K562 (cell line): ENCODE measurements around the gene OR2AJ1. TPM values are rescaled to one million over a fixed set of nuclear protein-coding genes. Genes with fewer than 3 reads are reported as not detected.

Experiments
- HSF4 ChIP-seq: fragments of 250-450 bp; sonication (Bioruptor Pico); IDR thresholded peaks from 2 replicates; pipeline ENCODE4 v2.1.2; 2022; ENCODE audit warnings: mild to moderate bottlenecking, moderate library complexity, borderline replicate concordance
- ZNF644 ChIP-seq: fragments of 200-800 bp; sonication (Bioruptor generic); IDR thresholded peaks from 2 replicates; pipeline ENCODE4 v1.6.1; 2016; ENCODE audit warnings: low read depth, missing genetic modification characterization, missing compliant biosample characterization
- polyA plus RNA-seq, 8 experiments: library from polyadenylated mRNA; depleted of rRNA in 4 of 8; stranded (reverse) in 5 of 8; unstranded in 3 of 8; fragments of >200 nt; fragmentation: Nextera tagmentation in 2 of 8; fragmentation: Illumina TruSeq in 1 of 8; extraction: Ambion mirVana in 2 of 8; extraction: Trizol in 1 of 8; gene quantifications; 2 replicates each; pipeline versions ENCODE4 v1.2.1 to v1.2.3, GENCODE V29; 2011 to 2014; ENCODE audit warnings: inconsistent platforms in 1 of 8, missing spikeins in 1 of 8
- total RNA-seq, 7 experiments: library from RNA; depleted of rRNA in 6 of 7; stranded (reverse); fragments of >200 nt in 6 of 7; fragmentation: Illumina TruSeq in 2 of 7; extraction: Trizol in 2 of 7; gene quantifications; 2 replicates each; pipeline versions ENCODE4 v1.2.1 to v1.2.3, GENCODE V29; 2011 to 2021; ENCODE audit warnings: low replicate concordance in 1 of 7
- TF ChIP-seq, protein P1 (sequence below): fragments of 450-650 bp; IDR thresholded peaks from 2 replicates; pipeline ENCODE4 v1.6.1; 2016; ENCODE audit warnings: low read depth
- TF ChIP-seq, protein P2 (sequence below): fragments of 250-450 bp; sonication (Bioruptor Pico); IDR thresholded peaks from 2 replicates; pipeline ENCODE4 v1.5.0; 2020; ENCODE audit warnings: mild to moderate bottlenecking, borderline replicate concordance

OR2AJ1 gene
- total and polyA plus RNA-seq, 9 of the 15 experiments (the other 6 are each of a cell fraction or from before 2014, with no cell fraction given), result not detected

DNA sequence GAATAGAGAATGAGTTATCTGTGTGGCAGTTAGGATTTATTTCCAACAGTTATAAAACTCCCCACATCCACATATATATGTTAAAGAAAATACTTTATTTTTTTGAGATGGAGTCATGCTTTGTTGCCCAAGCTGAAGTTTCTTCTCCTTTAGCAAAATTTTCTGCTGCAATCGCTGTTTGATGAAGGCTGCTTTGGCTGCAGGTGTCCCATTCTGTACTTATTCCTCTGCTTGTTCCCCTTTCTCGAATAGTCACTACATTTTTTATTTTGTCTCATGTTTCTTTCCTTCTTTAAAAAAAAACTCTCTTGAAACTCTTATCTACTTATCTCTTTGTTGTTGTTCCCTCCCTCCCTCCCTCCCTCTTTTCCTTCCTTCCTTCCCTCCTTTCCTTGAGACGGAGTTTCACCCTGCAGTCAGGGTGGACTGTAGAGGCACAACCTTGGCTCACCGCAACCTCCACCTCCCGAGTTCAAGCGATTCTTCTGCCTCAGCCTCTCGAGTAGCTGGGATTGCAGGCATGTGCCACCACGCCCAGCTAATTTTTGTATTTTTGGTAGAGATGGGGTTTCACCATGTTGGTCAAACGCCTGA, 18.7 kb upstream of the OR2AJ1 start (continued):
- TF ChIP-seq, protein P1, sequence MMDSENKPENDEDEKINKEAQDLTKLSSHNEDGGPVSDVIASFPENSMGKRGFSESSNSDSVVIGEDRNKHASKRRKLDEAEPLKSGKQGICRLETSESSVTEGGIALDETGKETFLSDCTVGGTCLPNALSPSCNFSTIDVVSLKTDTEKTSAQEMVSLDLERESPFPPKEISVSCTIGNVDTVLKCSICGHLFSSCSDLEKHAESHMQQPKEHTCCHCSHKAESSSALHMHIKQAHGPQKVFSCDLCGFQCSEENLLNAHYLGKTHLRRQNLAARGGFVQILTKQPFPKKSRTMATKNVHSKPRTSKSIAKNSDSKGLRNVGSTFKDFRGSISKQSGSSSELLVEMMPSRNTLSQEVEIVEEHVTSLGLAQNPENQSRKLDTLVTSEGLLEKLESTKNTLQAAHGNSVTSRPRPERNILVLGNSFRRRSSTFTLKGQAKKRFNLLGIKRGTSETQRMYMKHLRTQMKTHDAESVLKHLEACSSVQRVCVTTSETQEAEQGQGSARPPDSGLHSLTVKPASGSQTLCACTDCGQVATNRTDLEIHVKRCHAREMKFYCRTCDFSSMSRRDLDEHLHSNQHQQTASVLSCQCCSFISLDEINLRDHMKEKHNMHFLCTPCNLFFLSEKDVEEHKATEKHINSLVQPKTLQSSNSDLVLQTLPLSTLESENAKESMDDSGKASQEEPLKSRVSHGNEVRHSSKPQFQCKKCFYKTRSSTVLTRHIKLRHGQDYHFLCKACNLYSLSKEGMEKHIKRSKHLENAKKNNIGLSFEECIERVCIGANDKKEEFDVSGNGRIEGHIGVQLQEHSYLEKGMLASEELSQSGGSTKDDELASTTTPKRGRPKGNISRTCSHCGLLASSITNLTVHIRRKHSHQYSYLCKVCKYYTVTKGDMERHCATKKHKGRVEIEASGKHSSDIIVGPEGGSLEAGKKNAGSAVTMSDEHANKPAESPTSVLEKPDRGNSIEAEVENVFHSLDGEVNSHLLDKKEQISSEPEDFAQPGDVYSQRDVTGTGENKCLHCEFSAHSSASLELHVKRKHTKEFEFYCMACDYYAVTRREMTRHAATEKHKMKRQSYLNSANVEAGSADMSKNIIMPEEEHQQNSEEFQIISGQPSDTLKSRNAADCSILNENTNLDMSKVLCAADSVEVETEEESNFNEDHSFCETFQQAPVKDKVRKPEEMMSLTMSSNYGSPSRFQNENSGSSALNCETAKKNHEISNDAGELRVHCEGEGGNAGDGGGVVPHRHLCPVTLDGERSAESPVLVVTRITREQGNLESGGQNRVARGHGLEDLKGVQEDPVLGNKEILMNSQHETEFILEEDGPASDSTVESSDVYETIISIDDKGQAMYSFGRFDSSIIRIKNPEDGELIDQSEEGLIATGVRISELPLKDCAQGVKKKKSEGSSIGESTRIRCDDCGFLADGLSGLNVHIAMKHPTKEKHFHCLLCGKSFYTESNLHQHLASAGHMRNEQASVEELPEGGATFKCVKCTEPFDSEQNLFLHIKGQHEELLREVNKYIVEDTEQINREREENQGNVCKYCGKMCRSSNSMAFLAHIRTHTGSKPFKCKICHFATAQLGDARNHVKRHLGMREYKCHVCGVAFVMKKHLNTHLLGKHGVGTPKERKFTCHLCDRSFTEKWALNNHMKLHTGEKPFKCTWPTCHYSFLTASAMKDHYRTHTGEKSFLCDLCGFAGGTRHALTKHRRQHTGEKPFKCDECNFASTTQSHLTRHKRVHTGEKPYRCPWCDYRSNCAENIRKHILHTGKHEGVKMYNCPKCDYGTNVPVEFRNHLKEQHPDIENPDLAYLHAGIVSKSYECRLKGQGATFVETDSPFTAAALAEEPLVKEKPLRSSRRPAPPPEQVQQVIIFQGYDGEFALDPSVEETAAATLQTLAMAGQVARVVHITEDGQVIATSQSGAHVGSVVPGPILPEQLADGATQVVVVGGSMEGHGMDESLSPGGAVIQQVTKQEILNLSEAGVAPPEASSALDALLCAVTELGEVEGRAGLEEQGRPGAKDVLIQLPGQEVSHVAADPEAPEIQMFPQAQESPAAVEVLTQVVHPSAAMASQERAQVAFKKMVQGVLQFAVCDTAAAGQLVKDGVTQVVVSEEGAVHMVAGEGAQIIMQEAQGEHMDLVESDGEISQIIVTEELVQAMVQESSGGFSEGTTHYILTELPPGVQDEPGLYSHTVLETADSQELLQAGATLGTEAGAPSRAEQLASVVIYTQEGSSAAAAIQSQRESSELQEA, result no peak
- TF ChIP-seq HSF4 (CRISPR knock-in tag) (0 out of 2 replicates have a peak, but pooled peaks have one; percentile 32), ZNF644 (0 out of 2 replicates have a peak, but pooled peaks have one; percentile 39)
- TF ChIP-seq, protein P2, sequence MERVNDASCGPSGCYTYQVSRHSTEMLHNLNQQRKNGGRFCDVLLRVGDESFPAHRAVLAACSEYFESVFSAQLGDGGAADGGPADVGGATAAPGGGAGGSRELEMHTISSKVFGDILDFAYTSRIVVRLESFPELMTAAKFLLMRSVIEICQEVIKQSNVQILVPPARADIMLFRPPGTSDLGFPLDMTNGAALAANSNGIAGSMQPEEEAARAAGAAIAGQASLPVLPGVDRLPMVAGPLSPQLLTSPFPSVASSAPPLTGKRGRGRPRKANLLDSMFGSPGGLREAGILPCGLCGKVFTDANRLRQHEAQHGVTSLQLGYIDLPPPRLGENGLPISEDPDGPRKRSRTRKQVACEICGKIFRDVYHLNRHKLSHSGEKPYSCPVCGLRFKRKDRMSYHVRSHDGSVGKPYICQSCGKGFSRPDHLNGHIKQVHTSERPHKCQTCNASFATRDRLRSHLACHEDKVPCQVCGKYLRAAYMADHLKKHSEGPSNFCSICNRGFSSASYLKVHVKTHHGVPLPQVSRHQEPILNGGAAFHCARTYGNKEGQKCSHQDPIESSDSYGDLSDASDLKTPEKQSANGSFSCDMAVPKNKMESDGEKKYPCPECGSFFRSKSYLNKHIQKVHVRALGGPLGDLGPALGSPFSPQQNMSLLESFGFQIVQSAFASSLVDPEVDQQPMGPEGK (CRISPR knock-in tag), result 0 out of 2 replicates have a peak, but pooled peaks have one; percentile 31
- TF ChIP-seq, all 486 proteins: peak for 6
